ENCODE measurements around the gene TRMT10B.
"Not testable (repeated sequence)": the region's sequence is repeated elsewhere in the genome, so short reads cannot be mapped to it uniquely, and the experiment has no call there.

The TRMT10B gene

GRCh38 chr9:37801959-37802711 lies 48.5 kb downstream of the TRMT10B start:
- no peak for DNase-seq

DNA sequence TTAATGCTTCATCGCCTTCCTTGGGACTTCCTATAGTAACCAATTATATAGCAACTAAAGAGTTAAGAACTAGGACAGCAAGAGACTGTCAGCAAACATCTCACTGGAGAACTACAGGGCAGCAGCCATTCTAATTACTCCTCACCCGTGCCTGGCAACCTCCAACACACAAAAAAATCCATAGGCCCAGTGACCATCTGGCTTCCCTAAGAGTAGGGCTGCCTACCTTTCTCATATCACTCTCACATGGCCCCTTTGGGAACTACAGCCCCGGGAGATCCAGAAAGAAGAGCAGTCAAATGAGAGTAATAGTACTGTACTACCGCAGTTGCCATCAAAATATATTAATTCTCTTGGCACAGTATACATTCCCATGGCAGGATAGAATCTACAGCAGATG lies 52.7 kb downstream of the TRMT10B start:
- DNase-seq: no peak

- not testable (repeated sequence) for DNase-seq
These were observed 56.1 kb downstream of the TRMT10B start for GRCh38 chr9:37809676-37810075.

DNA sequence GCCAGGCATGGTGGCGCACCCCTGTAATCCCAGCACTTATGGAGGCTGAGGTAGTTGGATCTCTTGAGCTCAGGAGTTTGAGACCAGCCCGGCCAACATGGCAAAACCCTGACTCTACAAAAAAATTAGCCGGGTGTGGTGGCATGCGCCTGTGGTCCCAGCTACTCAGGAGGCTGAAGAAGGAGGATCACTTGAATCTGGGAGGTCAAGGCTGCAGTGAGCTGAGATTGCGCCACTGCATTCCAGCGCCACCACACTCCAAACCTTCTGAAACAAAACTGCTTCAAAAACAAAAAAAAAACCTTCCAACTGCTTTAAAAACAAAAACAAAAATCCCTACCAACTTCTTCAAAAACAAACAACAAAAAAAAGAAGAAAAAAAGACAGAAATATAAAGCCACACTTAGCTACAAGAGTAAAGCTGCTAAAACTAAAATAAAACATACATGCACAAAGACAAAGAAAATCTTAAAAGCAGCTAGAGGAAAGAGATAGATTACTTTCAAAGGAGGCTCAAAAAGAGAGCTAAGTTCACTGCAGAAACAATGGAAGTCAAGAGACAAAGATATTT lies 58.4 kb downstream of the TRMT10B start:
- no peak for DNase-seq

GRCh38 chr9:37812773-37813379 lies 59.3 kb downstream of the TRMT10B start:
- DNase-seq: no peak

DNA sequence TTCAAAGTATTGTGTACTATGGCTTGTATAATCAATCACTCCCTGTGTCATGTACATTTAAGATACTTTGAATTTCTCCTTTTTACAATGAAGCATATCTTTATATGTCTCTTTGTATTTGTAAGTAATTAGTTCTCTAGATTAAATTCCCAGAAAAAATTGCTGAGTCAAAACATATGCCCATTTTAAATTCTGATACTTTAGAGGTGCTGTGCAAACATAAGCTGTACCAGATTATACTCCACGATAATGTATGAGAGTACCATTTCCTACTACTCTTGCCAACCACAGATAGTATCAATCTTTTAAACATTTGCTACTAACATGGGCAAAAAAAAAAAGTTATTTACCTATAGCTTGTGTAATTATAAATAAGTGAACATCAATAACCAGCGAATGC lies 65.2 kb downstream of the TRMT10B start:
- no peak for DNase-seq

- no peak for DNase-seq
These were observed 66.5 kb downstream of the TRMT10B start for GRCh38 chr9:37820142-37820541.

GRCh38 chr9:37825174-37825573 lies 71.6 kb downstream of the TRMT10B start:
- not testable (repeated sequence) for DNase-seq

- no peak for DNase-seq
These were observed 74.0 kb downstream of the TRMT10B start for GRCh38 chr9:37827483-37828165.
